HepG2 (cell line): ENCODE measurements around the gene ZBTB18. TPM values are rescaled to one million over a fixed set of nuclear protein-coding genes. Genes with fewer than 3 reads are reported as not detected.

Experiments
- ATAC-seq: fragments of 200-7000 bp; cut with Tn5 transposase; 3 replicates; pipeline ENCODE4 v1.9.1; 2020; ENCODE audit warnings: mild to moderate bottlenecking, moderate library complexity
- BruUV-seq: library from RNA; stranded (reverse); fragments of 400-500 nt; replicated peaks from 2 replicates; lab custom pipeline; 2021; lab: Mats Ljungman, UMichigan
- CTCF ChIA-PET: fragments of 300-600 bp; formaldehyde crosslinking; extraction: SDS; loops from one replicate; lab custom pipeline; 2021; ENCODE audit warnings: low total read pairs, inconsistent platforms, low intra/inter-chr PET ratio; lab: Yijun Ruan, JAX
- POLR2A ChIA-PET: fragments of 350-600 bp; sonication (Branson Sonifier 250); formaldehyde crosslinking; loops from one replicate; lab custom pipeline; 2020; ENCODE audit warnings: antibody characterized with exemption, inconsistent platforms; lab: Yijun Ruan, JAX
- DNase-seq: peaks from one replicate; pipeline ENCODE4 v3.0.0-alpha.2; 2015; ENCODE audit warnings: low spot score
- FAIRE-seq: peaks from 3 replicates; lab custom pipeline; 2011; peaks lifted over from hg19 to GRCh38; lab: Jason Lieb, UNC
- H2AFZ ChIP-seq: one replicate; pipeline ENCODE4 v1.6.1; 2011; ENCODE audit warnings: low read length, inconsistent platforms
- H3K27ac ChIP-seq: fragments of 300-600 bp; 3 replicates; pipeline ENCODE4 v1.8.0; 2011; ENCODE audit warnings: mixed run types, mild to moderate bottlenecking, mixed read lengths, low read length, inconsistent platforms; ENCODE audit not compliant: insufficient read depth; ENCODE audit errors: extremely low read length
- H3K27me3 ChIP-seq, 2 experiments: fragments of 200-600 bp in 1 of 2; 2 replicates in 1 of 2; 3 replicates in 1 of 2; pipeline versions ENCODE4 v1.6.0 to v1.8.0; 2011; ENCODE audit warnings: low read length in 2 of 2, mild to moderate bottlenecking in 2 of 2, moderate library complexity in 2 of 2, inconsistent platforms in 1 of 2; ENCODE audit not compliant: insufficient read depth in 2 of 2, control insufficient read depth in 1 of 2
- H3K36me3 ChIP-seq, 2 experiments: fragments of 200-600 bp in 1 of 2; replicated peaks in 1 of 2; 2 replicates in 1 of 2; 3 replicates in 1 of 2; pipeline versions ENCODE4 v1.5.1 to v1.8.0; 2011; ENCODE audit warnings: low read length in 2 of 2, inconsistent platforms in 1 of 2; ENCODE audit not compliant: insufficient read depth in 2 of 2, control insufficient read depth in 1 of 2
- H3K4me1 ChIP-seq: 2 replicates; pipeline ENCODE4 v1.5.1; 2012; ENCODE audit warnings: low read length, inconsistent platforms; ENCODE audit not compliant: insufficient read depth
- H3K4me2 ChIP-seq: 2 replicates; pipeline ENCODE4 v1.6.0; 2011; ENCODE audit warnings: low read depth, low read length, inconsistent platforms
- H3K4me3 ChIP-seq, 3 experiments: fragments of 200-600 bp in 1 of 3; sonication (generic), shearing (Covaris generic) in 1 of 3; replicated peaks in 1 of 3; 2 replicates each; pipeline ENCODE4 v1.5.1; 2011 to 2016; ENCODE audit warnings: low read length in 3 of 3, inconsistent platforms in 2 of 3, low read depth in 2 of 3, mild to moderate bottlenecking in 2 of 3, control low read depth in 1 of 3, mixed read lengths in 1 of 3; ENCODE audit not compliant: insufficient read depth in 1 of 3
- H3K79me2 ChIP-seq: one replicate; pipeline ENCODE4 v1.6.1; 2011; ENCODE audit warnings: low read length, inconsistent platforms; ENCODE audit not compliant: insufficient read depth
- H3K9ac ChIP-seq: 2 replicates; pipeline ENCODE4 v1.6.0; 2011; ENCODE audit warnings: mild to moderate bottlenecking, low read depth, low read length, inconsistent platforms; ENCODE audit not compliant: insufficient read depth
- H3K9me3 ChIP-seq: 2 replicates; pipeline ENCODE4 v1.5.1; 2012; ENCODE audit warnings: mild to moderate bottlenecking, low read length
- H4K20me1 ChIP-seq: 2 replicates; pipeline ENCODE4 v1.6.0; 2011; ENCODE audit warnings: inconsistent platforms, mild to moderate bottlenecking, low read length, moderate library complexity; ENCODE audit not compliant: insufficient read depth
- MAFK ChIP-seq, 2 experiments: IDR thresholded peaks in 1 of 2; conservative IDR thresholded peaks in 1 of 2; 2 replicates each; pipeline ENCODE4 v1.6.1; 2011; ENCODE audit warnings: improper control_type of control experiment in 2 of 2, low read length in 2 of 2
- ZNF75D ChIP-seq: sonication (generic); formaldehyde crosslinking; IDR thresholded peaks from 2 replicates; pipeline ENCODE4 v1.8.1; 2023; ENCODE audit warnings: missing genetic modification reagents, mild to moderate bottlenecking, borderline replicate concordance
- WGBS: methylation state at CpG from one replicate; pipeline ENCODE4 v1.1.6; 2017; ENCODE audit warnings: low lambda C conversion rate; 5-methylcytosine and 5-hydroxymethylcytosine counted together
- in situ Hi-C: cut with HindIII; loops from 2 replicates; pipeline ENCODE4 v1.10.0; 2017; ENCODE audit warnings: low pct_unique_long_range_greater_than_20kb; ENCODE audit not compliant: extremely low pct_ligation_motif_present
- intact Hi-C: fragments of 100-400 bp; cut with micrococcal nuclease; formaldehyde crosslinking; loops from one replicate; pipeline ENCODE4 v1.10.0; 2022; ENCODE audit not compliant: unreplicated experiment
- polyA plus RNA-seq, 8 experiments: library from polyadenylated mRNA; depleted of rRNA in 3 of 8; stranded (reverse) in 7 of 8; unstranded in 1 of 8; fragments of >200 nt; fragmentation: Illumina TruSeq in 4 of 8; extraction: Trizol in 4 of 8; gene quantifications; 2 replicates each; pipeline versions ENCODE4 v1.2.1 to v1.2.3, GENCODE V29; 2011 to 2016; ENCODE audit warnings: low read depth in 4 of 8, missing spikeins in 1 of 8, mixed read lengths in 1 of 8; ENCODE audit not compliant: insufficient read depth in 1 of 8
- total RNA-seq, 5 experiments: library from RNA; depleted of rRNA; stranded (reverse); fragments of >200 nt; fragmentation: Illumina TruSeq; extraction: Trizol; gene quantifications; 2 replicates each; pipeline ENCODE4 v1.2.3, GENCODE V29; 2016; ENCODE audit warnings: low read depth in 1 of 5
- TF ChIP-seq, protein P1 (sequence below): IDR thresholded peaks from 2 replicates; pipeline ENCODE4 v1.6.1; 2016; ENCODE audit warnings: missing biosample characterization, missing genetic modification reagents, low read depth
- TF ChIP-seq, protein P2 (sequence below): sonication (generic); formaldehyde crosslinking; IDR thresholded peaks from 2 replicates; pipeline ENCODE4 v1.4.0; 2020; ENCODE audit warnings: low read depth, mild to moderate bottlenecking, missing genetic modification reagents
- TF ChIP-seq, protein P3 (sequence below): sonication (generic); formaldehyde crosslinking; conservative IDR thresholded peaks from 2 replicates; pipeline ENCODE4 v1.8.1; 2023; ENCODE audit warnings: missing genetic modification reagents
- TF ChIP-seq, protein P4 (sequence below): sonication (generic); formaldehyde crosslinking; IDR thresholded peaks from 2 replicates; pipeline ENCODE4 v1.4.0; 2020; ENCODE audit warnings: missing genetic modification reagents

Gene ZBTB18
- total and polyA plus RNA-seq, 2 of the 13 experiments (the other 11 are each of a cell fraction or from before 2014, with no cell fraction given), result 3.1 to 4.3 TPM

DNA sequence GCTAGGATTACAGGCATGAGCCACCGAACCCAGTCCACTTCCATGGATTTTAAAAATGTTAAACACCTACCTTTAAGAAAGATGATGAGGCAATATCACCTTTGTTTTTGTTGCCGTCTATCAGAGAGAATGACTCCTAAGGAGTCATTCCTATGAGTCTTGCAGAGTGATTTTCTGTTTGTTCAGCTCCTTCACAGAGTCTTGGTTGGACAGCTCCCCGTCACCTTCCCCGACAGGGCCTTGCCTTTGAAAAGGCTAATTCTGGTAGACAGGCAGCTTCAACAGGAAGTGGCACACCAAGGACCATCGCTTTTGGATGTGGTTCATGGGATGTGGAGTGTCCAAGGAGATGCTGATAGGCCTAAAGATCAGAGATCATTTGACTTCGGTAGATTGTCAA lies 17.5 kb downstream of the ZBTB18 start (continued):
- TF ChIP-seq, protein P1, sequence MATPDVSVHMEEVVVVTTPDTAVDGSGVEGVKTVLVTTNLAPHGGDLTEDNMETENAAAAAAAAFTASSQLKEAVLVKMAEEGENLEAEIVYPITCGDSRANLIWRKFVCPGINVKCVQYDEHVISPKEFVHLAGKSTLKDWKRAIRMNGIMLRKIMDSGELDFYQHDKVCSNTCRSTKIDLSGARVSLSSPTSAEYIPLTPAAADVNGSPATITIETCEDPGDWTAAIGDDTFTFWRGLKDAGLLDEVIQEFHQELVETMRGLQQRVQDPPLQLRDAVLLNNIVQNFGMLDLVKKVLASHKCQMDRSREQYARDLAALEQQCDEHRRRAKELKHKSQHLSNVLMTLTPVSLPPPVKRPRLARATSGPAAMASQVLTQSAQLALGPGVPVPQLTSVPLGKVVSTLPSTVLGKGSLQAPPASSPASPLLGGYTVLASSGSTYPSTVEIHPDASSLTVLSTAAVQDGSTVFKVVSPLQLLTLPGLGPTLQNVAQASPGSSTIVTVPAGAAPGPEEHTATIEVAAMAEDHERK (CRISPR knock-in tag), result no peak
- no peak for TF ChIP-seq ZNF75D (CRISPR knock-in tag)
- TF ChIP-seq, protein P2, sequence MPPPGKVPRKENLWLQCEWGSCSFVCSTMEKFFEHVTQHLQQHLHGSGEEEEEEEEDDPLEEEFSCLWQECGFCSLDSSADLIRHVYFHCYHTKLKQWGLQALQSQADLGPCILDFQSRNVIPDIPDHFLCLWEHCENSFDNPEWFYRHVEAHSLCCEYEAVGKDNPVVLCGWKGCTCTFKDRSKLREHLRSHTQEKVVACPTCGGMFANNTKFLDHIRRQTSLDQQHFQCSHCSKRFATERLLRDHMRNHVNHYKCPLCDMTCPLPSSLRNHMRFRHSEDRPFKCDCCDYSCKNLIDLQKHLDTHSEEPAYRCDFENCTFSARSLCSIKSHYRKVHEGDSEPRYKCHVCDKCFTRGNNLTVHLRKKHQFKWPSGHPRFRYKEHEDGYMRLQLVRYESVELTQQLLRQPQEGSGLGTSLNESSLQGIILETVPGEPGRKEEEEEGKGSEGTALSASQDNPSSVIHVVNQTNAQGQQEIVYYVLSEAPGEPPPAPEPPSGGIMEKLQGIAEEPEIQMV (CRISPR knock-in tag), result no peak
- TF ChIP-seq, protein P3, sequence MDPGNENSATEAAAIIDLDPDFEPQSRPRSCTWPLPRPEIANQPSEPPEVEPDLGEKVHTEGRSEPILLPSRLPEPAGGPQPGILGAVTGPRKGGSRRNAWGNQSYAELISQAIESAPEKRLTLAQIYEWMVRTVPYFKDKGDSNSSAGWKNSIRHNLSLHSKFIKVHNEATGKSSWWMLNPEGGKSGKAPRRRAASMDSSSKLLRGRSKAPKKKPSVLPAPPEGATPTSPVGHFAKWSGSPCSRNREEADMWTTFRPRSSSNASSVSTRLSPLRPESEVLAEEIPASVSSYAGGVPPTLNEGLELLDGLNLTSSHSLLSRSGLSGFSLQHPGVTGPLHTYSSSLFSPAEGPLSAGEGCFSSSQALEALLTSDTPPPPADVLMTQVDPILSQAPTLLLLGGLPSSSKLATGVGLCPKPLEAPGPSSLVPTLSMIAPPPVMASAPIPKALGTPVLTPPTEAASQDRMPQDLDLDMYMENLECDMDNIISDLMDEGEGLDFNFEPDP (CRISPR knock-in tag), result no peak
- TF ChIP-seq, all 625 proteins: peak for 0

DNA sequence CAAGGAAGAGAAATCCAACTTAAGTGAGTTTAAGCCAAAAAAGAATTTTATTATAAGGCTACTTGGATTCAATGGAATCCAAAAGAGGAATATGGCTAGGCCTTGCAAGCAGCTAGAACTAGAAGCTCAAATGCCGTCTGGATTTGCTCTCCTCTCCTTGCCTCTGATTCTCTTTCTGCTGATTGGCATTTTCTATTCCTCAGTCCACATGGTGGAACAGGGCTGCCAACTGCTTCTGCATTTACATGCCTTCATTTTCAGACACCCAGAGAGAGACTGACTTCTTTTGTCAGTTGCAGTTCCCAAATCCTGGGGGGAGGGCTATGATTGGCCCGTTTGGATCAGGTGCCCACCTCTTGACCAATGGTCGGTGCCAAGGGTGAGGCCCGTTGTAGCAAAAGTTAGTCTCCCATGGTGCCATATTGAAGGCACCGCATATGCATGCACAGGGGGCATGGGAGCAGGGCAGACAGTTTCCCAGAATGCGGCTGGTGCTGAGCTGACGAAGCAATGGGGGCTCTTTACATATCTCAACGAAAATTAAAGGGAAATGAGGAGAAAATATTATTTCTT lies 18.3 kb downstream of the ZBTB18 start:
- BruUV-seq, result no TSS peak
- 0 out of 4 replicates have a peak, but pooled peaks of 1 of the 2 experiments have one; percentile 21 for TF ChIP-seq MAFK (conservative IDR thresholded peaks at IDR 0.05 in 1 of 2, IDR thresholded peaks at IDR 0.05 in 1 of 2; ENCODE audit: low read length in 2 of 2)
- TF ChIP-seq, protein P4, sequence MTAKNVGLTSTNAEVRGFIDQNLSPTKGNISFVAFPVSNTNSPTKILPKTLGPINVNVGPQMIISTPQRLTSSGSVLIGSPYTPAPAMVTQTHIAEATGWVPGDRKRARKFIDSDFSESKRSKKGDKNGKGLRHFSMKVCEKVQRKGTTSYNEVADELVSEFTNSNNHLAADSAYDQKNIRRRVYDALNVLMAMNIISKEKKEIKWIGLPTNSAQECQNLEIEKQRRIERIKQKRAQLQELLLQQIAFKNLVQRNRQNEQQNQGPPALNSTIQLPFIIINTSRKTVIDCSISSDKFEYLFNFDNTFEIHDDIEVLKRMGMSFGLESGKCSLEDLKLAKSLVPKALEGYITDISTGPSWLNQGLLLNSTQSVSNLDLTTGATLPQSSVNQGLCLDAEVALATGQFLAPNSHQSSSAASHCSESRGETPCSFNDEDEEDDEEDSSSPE, result no peak
- no peak for ATAC-seq
- Histone ChIP-seq H3K4me3 (no peak overlapping the region), H3K36me3 (no peaks in the 10 kb centered on the region), H3K79me2 (no peaks in the 10 kb centered on the region), H2AFZ (no peak overlapping the region), H3K27ac (no peak overlapping the region), H4K20me1 (no peaks in the 10 kb centered on the region), H3K9ac (no peak overlapping the region), H3K4me2 (no peak overlapping the region), H3K9me3 (no peaks in the 10 kb centered on the region), H3K4me1 (peaks cover 39% of the 10 kb centered on the region), H3K27me3 (no peaks in the 10 kb centered on the region)
- in situ Hi-C loops, result no loop called here
- DNase-seq, result no peak
- ChIA-PET CTCF (no interaction called here), POLR2A (no interaction called here)
- WGBS, result 73% methylated on average over 8 of the region's 8 CpGs
- intact Hi-C loops, result no loop called here
- no peak for FAIRE-seq
